K562 treated with DMSO at 1 percent for 48 hours (cell line): Measurements from ENCODE around the gene GCM1. TPM values are rescaled to one million over a fixed set of nuclear protein-coding genes. Genes with fewer than 3 reads are reported as not detected.

ENCODE experiments used
- total RNA-seq: library from RNA; unstranded; fragments of 300-600 nt; gene quantifications from 2 replicates; pipeline ENCODE4 v1.2.3, GENCODE V29; 2022; ENCODE audit warnings: low replicate concordance; ENCODE audit errors: extremely low read depth

GCM1 gene, protein sequence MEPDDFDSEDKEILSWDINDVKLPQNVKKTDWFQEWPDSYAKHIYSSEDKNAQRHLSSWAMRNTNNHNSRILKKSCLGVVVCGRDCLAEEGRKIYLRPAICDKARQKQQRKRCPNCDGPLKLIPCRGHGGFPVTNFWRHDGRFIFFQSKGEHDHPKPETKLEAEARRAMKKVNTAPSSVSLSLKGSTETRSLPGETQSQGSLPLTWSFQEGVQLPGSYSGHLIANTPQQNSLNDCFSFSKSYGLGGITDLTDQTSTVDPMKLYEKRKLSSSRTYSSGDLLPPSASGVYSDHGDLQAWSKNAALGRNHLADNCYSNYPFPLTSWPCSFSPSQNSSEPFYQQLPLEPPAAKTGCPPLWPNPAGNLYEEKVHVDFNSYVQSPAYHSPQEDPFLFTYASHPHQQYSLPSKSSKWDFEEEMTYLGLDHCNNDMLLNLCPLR
- not detected in 2 replicates for total RNA-seq

DNA sequence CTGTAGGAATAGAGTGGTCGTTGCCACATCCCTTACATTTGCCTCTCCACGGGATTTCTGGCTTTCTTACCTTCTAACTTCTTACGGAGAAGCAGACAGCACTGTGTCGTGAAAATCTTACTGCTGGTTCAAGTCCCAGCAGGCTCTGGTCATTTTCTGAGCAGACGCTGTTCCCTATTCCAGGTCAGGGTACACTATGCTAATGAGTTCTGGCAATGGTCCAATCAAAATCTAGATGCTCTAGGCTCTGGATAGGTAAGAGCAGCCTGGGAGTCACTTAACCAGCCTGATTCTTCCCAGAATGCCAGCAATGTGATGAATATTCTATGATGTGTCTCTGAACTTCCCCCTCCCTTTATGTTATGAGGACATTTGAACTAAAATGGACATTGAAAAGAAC, at the start of gene GCM1:
TSS of gene GCM1 (minus strand) at position 158 of the 400 bp plus-strand sequence. CDS start 3,209 bp downstream, outside the sequence.

Other genes with a start within 250 kb of the GCM1 start
- not detected in 2 replicates for gene GSTA3, start 239.1 kb downstream of the GCM1 start, total RNA-seq
- gene GSTA4, start 153.6 kb downstream of the GCM1 start, total RNA-seq: not detected in 2 replicates
- not detected in 2 replicates for gene CILK1, start 87.0 kb downstream of the GCM1 start, total RNA-seq
- gene FBXO9, start 83.4 kb downstream of the GCM1 start, total RNA-seq: not detected in 2 replicates
- not detected in 2 replicates for gene ELOVL5, start 200.1 kb upstream of the GCM1 start, total RNA-seq